Right lobe of liver (tissue), 4 donors: ENCODE measurements around the gene PROP1.

Experiments
- CTCF ChIP-seq, 4 donors: fragments of 200-600 bp in 3 of 4; fragments of 450-650 bp in 1 of 4; IDR thresholded peaks; one replicate each; pipeline versions ENCODE4 v1.5.1 to v1.8.0; 2016 to 2022; ENCODE audit warnings: antibody characterized with exemption in 4 of 4, mild to moderate bottlenecking in 2 of 4
- POLR2A ChIP-seq: fragments of 450-650 bp; IDR thresholded peaks from one replicate; pipeline ENCODE4 v1.6.1; 2017; ENCODE audit warnings: antibody characterized with exemption, mild to moderate bottlenecking
- donor health status: DM: no; HTN: no; CAD: no.
- donor health status: DM: no; HTN: no; CAD: no.
- donor health status: DM: no; HTN: yes; CAD: no.

GRCh38 chr5:177983763-177984583 is 12.1 kb downstream of the PROP1 start:
- TF ChIP-seq POLR2A (no peak), CTCF (IDR thresholded peaks at IDR 0.05) (no peak)
